Stimulated activated naive CD4-positive, alpha-beta T cell treated with Interleukin-2 at 50 U/mL for 16 hours (primary cell): ENCODE measurements around the gene RNF157.
"Not testable (repeated sequence)": the region's sequence is repeated elsewhere in the genome, so short reads cannot be mapped to it uniquely, and the experiment has no call there.

ENCODE experiments used
- DNase-seq: peaks from one replicate; lab custom pipeline; 2025; lab: John Stamatoyannopoulos, UW

Gene RNF157

GRCh38 chr17:76270770-76271668 lies 30.7 kb upstream of the RNF157 start:
- DNase-seq, result no peak

- no peak for DNase-seq
These were observed 29.9 kb upstream of the RNF157 start for GRCh38 chr17:76270127-76270592.

- no peak for DNase-seq
These were observed 29.0 kb upstream of the RNF157 start for GRCh38 chr17:76268991-76269981.

- peak; percentile 74 for DNase-seq
These were observed 27.9 kb upstream of the RNF157 start for GRCh38 chr17:76268015-76268749.

- DNase-seq, result peak; percentile 15
These were observed 27.3 kb upstream of the RNF157 start for GRCh38 chr17:76267581-76268001.

GRCh38 chr17:76267051-76267576 lies 26.8 kb upstream of the RNF157 start:
- DNase-seq, result no peak

GRCh38 chr17:76266244-76266938 lies 26.1 kb upstream of the RNF157 start:
- no peak for DNase-seq

GRCh38 chr17:76265624-76266243 lies 25.4 kb upstream of the RNF157 start:
- DNase-seq, result peak; percentile 52

- DNase-seq, result peak; percentile 99
These were observed 24.7 kb upstream of the RNF157 start, which contains the start of gene UBALD2 for GRCh38 chr17:76264755-76265623. Gene UBALD2, plus strand, starts transcription at chr17:76265348. Its CDS starts 158 bp downstream, at chr17:76265506.

- no peak for DNase-seq
These were observed 24.1 kb upstream of the RNF157 start for GRCh38 chr17:76264425-76264754.

GRCh38 chr17:76263896-76264295 lies 23.6 kb upstream of the RNF157 start:
- DNase-seq, result no peak

GRCh38 chr17:76262732-76263344 lies 22.5 kb upstream of the RNF157 start:
- DNase-seq, result no peak

- no peak for DNase-seq
These were observed 21.3 kb upstream of the RNF157 start for GRCh38 chr17:76261421-76262215.

- DNase-seq, result no peak
These were observed 20.4 kb upstream of the RNF157 start for GRCh38 chr17:76260669-76261068.

GRCh38 chr17:76260220-76260619 lies 19.9 kb upstream of the RNF157 start:
- no peak for DNase-seq

- DNase-seq, result not testable (repeated sequence)
These were observed 16.2 kb upstream of the RNF157 start for GRCh38 chr17:76256430-76257050.

GRCh38 chr17:76255801-76256429 lies 15.6 kb upstream of the RNF157 start:
- DNase-seq, result no peak
